ENCODE results near the gene TCF7L2.

The TCF7L2 gene

GRCh38 chr10:113024930-113025329, 74.9 kb downstream of the TCF7L2 start:
- no peak for DNase-seq (ENCODE audit: low read depth)

GRCh38 chr10:113025487-113025886, 75.4 kb downstream of the TCF7L2 start:
- no peak for DNase-seq (ENCODE audit: low read depth)

- no peak for DNase-seq (ENCODE audit: low read depth)
Observed at GRCh38 chr10:113026679-113027078, 76.6 kb downstream of the TCF7L2 start.

GRCh38 chr10:113027230-113027573, 77.2 kb downstream of the TCF7L2 start:
- DNase-seq (ENCODE audit: low read depth), result no peak

GRCh38 chr10:113027574-113028455, 77.8 kb downstream of the TCF7L2 start:
- DNase-seq (ENCODE audit: low read depth), result no peak

GRCh38 chr10:113028456-113029440, 78.7 kb downstream of the TCF7L2 start:
- DNase-seq (ENCODE audit: low read depth), result no peak

- no peak for DNase-seq (ENCODE audit: low read depth)
Observed at GRCh38 chr10:113030453-113030852, 80.4 kb downstream of the TCF7L2 start.

GRCh38 chr10:113031147-113031546, 81.1 kb downstream of the TCF7L2 start:
- DNase-seq (ENCODE audit: low read depth), result no peak

- no peak for DNase-seq (ENCODE audit: low read depth)
Observed at GRCh38 chr10:113033991-113034390, 83.9 kb downstream of the TCF7L2 start.

GRCh38 chr10:113035732-113036312, 85.8 kb downstream of the TCF7L2 start:
- no peak for DNase-seq (ENCODE audit: low read depth)

GRCh38 chr10:113036619-113037018, 86.6 kb downstream of the TCF7L2 start:
- no peak for DNase-seq (ENCODE audit: low read depth)

- no peak for DNase-seq (ENCODE audit: low read depth)
Observed at GRCh38 chr10:113037218-113037617, 87.2 kb downstream of the TCF7L2 start.

- no peak for DNase-seq (ENCODE audit: low read depth)
Observed at GRCh38 chr10:113038183-113038582, 88.1 kb downstream of the TCF7L2 start.

- no peak for DNase-seq (ENCODE audit: low read depth)
Observed at GRCh38 chr10:113038985-113039384, 88.9 kb downstream of the TCF7L2 start.

- no peak for DNase-seq (ENCODE audit: low read depth)
Observed at GRCh38 chr10:113041324-113041723, 91.3 kb downstream of the TCF7L2 start.

- DNase-seq (ENCODE audit: low read depth), result no peak
Observed at GRCh38 chr10:113041841-113042750, 92.0 kb downstream of the TCF7L2 start.

- DNase-seq (ENCODE audit: low read depth), result no peak
Observed at GRCh38 chr10:113042868-113043267, 92.8 kb downstream of the TCF7L2 start.

GRCh38 chr10:113044016-113044755, 94.1 kb downstream of the TCF7L2 start:
- DNase-seq (ENCODE audit: low read depth), result no peak

GRCh38 chr10:113045147-113046055, 95.4 kb downstream of the TCF7L2 start:
- no peak for DNase-seq (ENCODE audit: low read depth)

GRCh38 chr10:113047151-113047550, 97.1 kb downstream of the TCF7L2 start:
- no peak for DNase-seq (ENCODE audit: low read depth)

Measured in CMK (cell line).